Right lobe of liver (tissue), 6 donors: ENCODE data around the gene BCOR. TPM values are rescaled to one million over a fixed set of nuclear protein-coding genes. Genes with fewer than 3 reads are reported as not detected.

ENCODE experiments used
- ATAC-seq, 4 donors: fragments of 200-7000 bp; cut with Tn5 transposase; one replicate each; pipeline ENCODE4 v1.9.1; 2020; ENCODE audit warnings: mild to moderate bottlenecking in 4 of 4, moderate library complexity in 4 of 4
- DNase-seq, 3 donors: peaks; one replicate each; pipeline ENCODE4 v3.0.0-alpha.2; 2020
- H3K27ac ChIP-seq, 3 donors: fragments of 200-600 bp; one replicate each; pipeline ENCODE4 v1.8.0; 2022
- H3K27me3 ChIP-seq, 2 donors: fragments of 200-600 bp; one replicate each; pipeline ENCODE4 v1.8.0; 2022
- H3K36me3 ChIP-seq, 4 donors: fragments of 200-600 bp; sonication (generic) in 1 of 4; one replicate each; pipeline versions ENCODE4 v1.5.1 to v1.8.0; 2017 to 2022; ENCODE audit warnings: control low read depth in 1 of 4
- H3K4me1 ChIP-seq, 4 donors: fragments of 200-600 bp; sonication (generic) in 1 of 4; one replicate each; pipeline versions ENCODE4 v1.5.1 to v1.8.0; 2017 to 2022; ENCODE audit warnings: control low read depth in 1 of 4
- H3K4me3 ChIP-seq, 3 donors: fragments of 200-600 bp; one replicate each; pipeline ENCODE4 v1.8.0; 2022
- H3K9me3 ChIP-seq, 4 donors: fragments of 200-600 bp; sonication (generic) in 1 of 4; one replicate each; pipeline versions ENCODE4 v1.5.1 to v1.8.0; 2017 to 2022; ENCODE audit warnings: control low read depth in 1 of 4
- CTCF ChIP-seq, 4 donors: fragments of 200-600 bp in 3 of 4; fragments of 450-650 bp in 1 of 4; IDR thresholded peaks; one replicate each; pipeline versions ENCODE4 v1.5.1 to v1.8.0; 2016 to 2022; ENCODE audit warnings: antibody characterized with exemption in 4 of 4, mild to moderate bottlenecking in 2 of 4
- POLR2A ChIP-seq: fragments of 450-650 bp; IDR thresholded peaks from one replicate; pipeline ENCODE4 v1.6.1; 2017; ENCODE audit warnings: antibody characterized with exemption, mild to moderate bottlenecking
- WGBS: methylation state at CpG from one replicate; pipeline ENCODE4 v1.1.6; 2018; ENCODE audit warnings: low coverage, low lambda C conversion rate; ENCODE audit not compliant: insufficient coverage; ENCODE audit errors: missing lambda C conversion rate; 5-methylcytosine and 5-hydroxymethylcytosine counted together
- intact Hi-C, 2 donors: fragments of 100-400 bp; cut with DNase I; formaldehyde crosslinking; loops; one replicate each; pipeline versions ENCODE4 v1.11.2 to v1.14.1; 2022
- total RNA-seq, 6 experiments: library from RNA; depleted of rRNA in 2 of 6; stranded (reverse); fragments of >200 nt in 2 of 6; fragmentation: NEBNext Ultra II Directional in 3 of 6; extraction: Animal tissue kit (Norgen Biotek cat#: 25700) in 3 of 6; gene quantifications; one replicate each; pipeline versions ENCODE4 v1.1.0 to v1.2.4, GENCODE V29; 2016 to 2023
- donor health status: DM: no; HTN: yes; CAD: no.
- donor health status: DM: no; HTN: no; CAD: no.
- donor health status: DM: no; HTN: no; CAD: no.
- donor health status: DM: no; HTN: yes; CAD: no.
- donor health status: DM: no; HTN: yes; CAD: no.

Gene BCOR
- total RNA-seq, 6 experiments from 2014 or later = 9.4 to 16.6 (median 12.0) TPM

GRCh38 chrX:40145001-40145922 lies 47.5 kb upstream of the BCOR start:
- Histone ChIP-seq H3K4me3 (peak overlapping the region; percentile 46 to 51 (median 51)), H3K4me1 (peaks cover 0 to 23% (median 6%) of the 10 kb centered on the region in 4 donors), H3K27me3 (peaks cover 0 to 6% of the 10 kb centered on the region in 2 donors), H3K36me3 (no peaks in the 10 kb centered on the region), H3K9me3 (no peaks in the 10 kb centered on the region), H3K27ac (no peak overlapping the region)
- intact Hi-C loops = no loop called here
- no peak for TF ChIP-seq CTCF (IDR thresholded peaks at IDR 0.05)
- DNase-seq = no peak
- peak in 1 of 4 donors; percentile 6 for ATAC-seq
- WGBS = 47% methylated on average over 20 of the region's 54 CpGs

GRCh38 chrX:40144576-40144975 lies 46.8 kb upstream of the BCOR start:
- no peak for ATAC-seq
- no peak for DNase-seq
- TF ChIP-seq CTCF (IDR thresholded peaks at IDR 0.05) = no peak
- TF ChIP-seq POLR2A = no peak
- Histone ChIP-seq H3K4me1 (peaks cover 0 to 25% (median 6%) of the 10 kb centered on the region in 4 donors), H3K27ac (no peak overlapping the region), H3K27me3 (peaks cover 0 to 6% of the 10 kb centered on the region in 2 donors), H3K9me3 (no peaks in the 10 kb centered on the region), H3K4me3 (no peak overlapping the region), H3K36me3 (no peaks in the 10 kb centered on the region)
- intact Hi-C loops = no loop called here
- WGBS = 15% methylated on average over 9 of the region's 9 CpGs

- Histone ChIP-seq H3K36me3 (no peaks in the 10 kb centered on the region), H3K4me3 (no peak overlapping the region), H3K4me1 (peaks cover 0 to 25% (median 6%) of the 10 kb centered on the region in 4 donors), H3K27me3 (peaks cover 0 to 6% of the 10 kb centered on the region in 2 donors), H3K9me3 (no peaks in the 10 kb centered on the region), H3K27ac (no peak overlapping the region)
- no peak for DNase-seq
- no peak for ATAC-seq
- WGBS = 43% methylated on average over 5 of the region's 5 CpGs
- intact Hi-C loops = no loop called here
- TF ChIP-seq POLR2A = no peak
- no peak for TF ChIP-seq CTCF (IDR thresholded peaks at IDR 0.05)
Observed at GRCh38 chrX:40143987-40144386, 46.2 kb upstream of the BCOR start.

- H3K27me3 ChIP-seq = peaks cover 0 to 6% of the 10 kb centered on the region in 2 donors
- H3K9me3 ChIP-seq = no peaks in the 10 kb centered on the region
- TF ChIP-seq POLR2A (no peak), CTCF (IDR thresholded peaks at IDR 0.05) (no peak)
- intact Hi-C loops = no loop called here
- DNase-seq = no peak
- no peak for ATAC-seq
- H3K27ac ChIP-seq = no peak overlapping the region
- WGBS = 59% methylated on average over 8 of the region's 10 CpGs
- H3K4me3 ChIP-seq = no peak overlapping the region
- H3K4me1 ChIP-seq = peaks cover 0 to 25% (median 6%) of the 10 kb centered on the region in 4 donors
- no peaks in the 10 kb centered on the region for H3K36me3 ChIP-seq
Observed at GRCh38 chrX:40143001-40143400, 45.2 kb upstream of the BCOR start.
